Retinal pigment epithelial cell (primary cell): ENCODE data around the gene ADARB2.

ENCODE experiments used
- DNase-seq: peaks from one replicate; pipeline ENCODE4 v3.0.0-alpha.2; 2010; ENCODE audit warnings: low read depth
- H3K4me3 ChIP-seq: 2 replicates; pipeline ENCODE4 v1.5.1; 2011; ENCODE audit warnings: mild to moderate bottlenecking, low read length, control low read depth, moderate library complexity
- TF ChIP-seq, protein P1 (sequence below): conservative IDR thresholded peaks from 2 replicates; pipeline ENCODE4 v1.5.1; 2011; ENCODE audit warnings: low read depth, low read length, control low read depth, inconsistent platforms

ADARB2 gene

GRCh38 chr10:1535301-1535965 is 201.9 kb downstream of the ADARB2 start:
- DNase-seq: no peak
- TF ChIP-seq, protein P1, sequence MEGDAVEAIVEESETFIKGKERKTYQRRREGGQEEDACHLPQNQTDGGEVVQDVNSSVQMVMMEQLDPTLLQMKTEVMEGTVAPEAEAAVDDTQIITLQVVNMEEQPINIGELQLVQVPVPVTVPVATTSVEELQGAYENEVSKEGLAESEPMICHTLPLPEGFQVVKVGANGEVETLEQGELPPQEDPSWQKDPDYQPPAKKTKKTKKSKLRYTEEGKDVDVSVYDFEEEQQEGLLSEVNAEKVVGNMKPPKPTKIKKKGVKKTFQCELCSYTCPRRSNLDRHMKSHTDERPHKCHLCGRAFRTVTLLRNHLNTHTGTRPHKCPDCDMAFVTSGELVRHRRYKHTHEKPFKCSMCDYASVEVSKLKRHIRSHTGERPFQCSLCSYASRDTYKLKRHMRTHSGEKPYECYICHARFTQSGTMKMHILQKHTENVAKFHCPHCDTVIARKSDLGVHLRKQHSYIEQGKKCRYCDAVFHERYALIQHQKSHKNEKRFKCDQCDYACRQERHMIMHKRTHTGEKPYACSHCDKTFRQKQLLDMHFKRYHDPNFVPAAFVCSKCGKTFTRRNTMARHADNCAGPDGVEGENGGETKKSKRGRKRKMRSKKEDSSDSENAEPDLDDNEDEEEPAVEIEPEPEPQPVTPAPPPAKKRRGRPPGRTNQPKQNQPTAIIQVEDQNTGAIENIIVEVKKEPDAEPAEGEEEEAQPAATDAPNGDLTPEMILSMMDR: no peak
- H3K4me3 ChIP-seq: no peak overlapping the region

DNA sequence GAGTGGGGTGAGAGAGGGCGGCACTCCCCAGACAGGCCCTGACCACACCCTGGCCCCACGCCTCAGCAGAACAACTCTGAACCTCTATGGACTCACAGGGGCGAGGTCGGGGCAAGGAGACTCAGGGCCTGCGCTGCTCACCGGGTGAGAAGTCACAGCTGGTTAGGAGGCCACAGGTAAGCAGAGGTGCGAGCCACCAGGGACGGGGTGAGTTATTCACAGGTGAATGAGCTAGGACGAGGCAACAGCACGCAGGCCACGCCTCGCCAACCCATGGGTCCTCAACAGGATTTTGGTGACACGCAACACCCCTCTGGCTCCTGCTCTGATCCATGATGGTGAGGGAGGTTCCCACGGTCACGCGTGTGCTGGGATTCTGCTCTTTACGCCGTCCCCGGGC is 202.5 kb downstream of the ADARB2 start:
- no peak overlapping the region for H3K4me3 ChIP-seq
- DNase-seq: no peak
- TF ChIP-seq, protein P1: no peak

DNA sequence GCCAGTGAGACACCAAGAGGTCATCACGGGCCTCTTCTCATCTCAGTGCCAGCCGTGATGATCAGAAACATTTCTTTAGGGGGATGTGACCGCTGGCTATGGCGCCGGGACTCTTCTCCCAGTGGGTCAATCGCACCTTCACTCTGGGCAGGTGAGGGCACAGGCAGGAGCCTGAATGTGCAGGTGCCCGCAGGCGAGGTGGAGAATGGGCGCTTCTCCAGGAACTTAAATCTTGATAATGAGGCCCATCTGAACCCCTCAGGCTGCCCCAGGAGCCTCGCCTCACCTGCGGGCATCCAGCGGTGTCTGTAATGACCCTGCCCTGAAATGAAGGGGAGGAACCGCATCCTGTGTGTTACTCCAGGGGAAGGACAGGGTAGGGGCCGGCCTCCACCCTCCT is 204.7 kb downstream of the ADARB2 start:
- H3K4me3 ChIP-seq: no peak overlapping the region
- DNase-seq: no peak
- TF ChIP-seq, protein P1: no peak

DNA sequence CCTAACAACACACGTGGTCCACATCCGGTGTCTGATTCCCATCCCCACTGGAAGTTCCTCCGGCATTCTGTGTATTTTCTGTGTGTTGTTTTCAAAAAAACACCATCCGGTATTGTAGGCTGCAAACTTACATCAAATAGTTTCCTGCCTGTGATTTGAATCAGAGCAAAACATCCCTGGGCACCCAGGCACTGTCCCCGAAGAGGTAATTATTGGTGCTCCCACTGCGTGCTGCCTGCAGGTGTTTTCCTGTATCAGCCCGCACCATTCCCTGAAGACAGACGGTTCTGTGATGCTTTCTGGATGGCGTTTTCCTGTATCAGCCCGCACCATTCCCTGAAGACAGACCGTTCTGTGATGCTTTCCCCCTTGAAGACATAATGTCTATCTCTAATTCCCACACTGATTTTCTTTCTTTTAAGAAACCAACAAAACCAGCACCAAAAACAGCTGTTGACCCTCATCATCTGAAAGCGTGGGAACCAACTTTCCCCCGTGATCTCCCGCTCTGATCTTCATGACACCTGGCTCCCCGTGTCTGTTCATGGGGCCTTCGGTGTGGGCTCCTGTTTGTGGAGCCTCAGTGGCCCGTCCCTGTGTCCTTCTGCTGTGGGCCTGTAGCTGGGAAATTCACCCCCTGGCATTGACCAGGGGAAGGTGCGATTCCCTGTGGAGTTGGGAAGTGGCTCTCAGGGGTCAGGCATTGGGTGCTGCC is 205.3 kb downstream of the ADARB2 start:
- TF ChIP-seq, protein P1: no peak
- DNase-seq: no peak
- no peak overlapping the region for H3K4me3 ChIP-seq

DNA sequence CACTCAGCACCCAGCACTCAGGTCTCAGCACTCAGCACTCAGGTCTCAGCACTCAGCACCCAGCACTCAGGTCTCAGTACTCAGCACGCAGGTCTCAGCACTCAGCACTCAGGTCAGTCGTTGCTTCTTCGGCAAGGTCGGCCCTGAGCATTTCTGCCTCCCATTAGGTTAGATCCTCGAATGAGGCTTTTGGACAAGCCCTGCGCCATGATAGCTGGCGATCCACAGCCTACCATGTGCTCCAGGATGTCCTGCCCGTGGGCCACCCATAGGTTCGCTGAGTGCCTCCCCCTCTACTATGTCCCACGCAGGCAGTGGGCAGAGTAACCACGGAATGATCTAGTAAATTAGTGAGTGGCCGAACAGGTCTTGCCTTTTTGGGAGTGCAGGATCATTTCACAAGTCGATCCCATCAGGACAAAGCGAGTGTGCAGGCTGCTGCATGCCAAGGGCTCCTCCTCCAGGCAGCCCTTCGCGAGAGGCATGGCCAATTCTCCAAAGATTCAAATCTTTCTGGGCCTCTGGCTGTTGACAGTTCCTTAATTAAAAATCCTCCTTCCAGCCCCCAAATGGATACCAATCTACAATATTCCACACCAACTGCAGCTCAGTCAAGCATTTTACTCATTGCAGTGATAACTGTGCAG is 206.3 kb downstream of the ADARB2 start:
- TF ChIP-seq, protein P1: no peak
- H3K4me3 ChIP-seq: no peak overlapping the region
- no peak for DNase-seq

DNA sequence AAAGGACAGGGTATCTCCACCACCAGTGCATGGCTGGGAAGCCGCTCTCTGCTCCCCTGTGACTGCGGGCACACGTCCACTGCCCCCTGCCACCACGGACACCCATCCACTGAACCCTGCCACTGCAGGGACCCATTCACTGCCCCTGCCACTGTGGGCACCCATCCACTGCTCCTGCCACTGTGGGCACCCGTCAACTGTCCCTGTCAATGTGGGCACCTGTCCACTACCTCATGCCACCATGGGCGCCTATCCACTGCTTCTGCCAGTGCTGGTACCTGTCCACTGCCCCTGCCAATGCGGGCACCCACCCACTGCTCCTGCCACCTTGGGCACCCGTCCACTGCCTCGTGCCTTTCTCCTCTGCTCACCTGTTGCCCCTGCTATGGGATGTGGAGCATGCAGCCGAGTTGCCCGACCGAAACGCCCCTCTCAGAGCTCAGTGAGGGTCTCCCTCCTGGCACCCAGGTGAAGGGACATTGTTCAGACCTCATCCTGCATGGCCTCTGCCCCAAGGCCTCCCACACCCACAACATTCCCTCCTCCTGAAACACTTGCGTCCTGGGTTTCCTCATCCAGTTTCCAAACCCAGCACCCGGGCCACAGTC is 207.4 kb downstream of the ADARB2 start:
- H3K4me3 ChIP-seq: no peak overlapping the region
- DNase-seq: no peak
- TF ChIP-seq, protein P1: no peak

DNA sequence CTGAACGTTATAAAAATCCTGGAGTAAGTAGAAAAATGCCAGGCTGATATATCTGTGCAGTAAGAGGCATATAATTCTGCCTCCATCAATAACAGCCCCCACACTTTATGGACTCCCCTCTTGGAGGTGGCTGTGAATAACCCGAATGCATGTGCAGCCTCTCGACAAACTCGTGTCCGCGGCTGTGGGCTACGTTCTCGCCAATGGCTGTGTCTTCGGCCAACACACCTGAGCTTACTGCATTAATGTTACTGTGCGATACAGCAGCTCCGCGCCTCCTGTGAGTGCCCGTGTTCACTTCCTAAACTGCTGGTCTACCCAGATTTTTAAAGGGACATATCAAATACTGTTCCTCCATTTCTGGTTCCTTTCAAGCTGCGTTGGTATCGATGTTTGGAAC is 209.4 kb downstream of the ADARB2 start:
- TF ChIP-seq, protein P1: no peak
- DNase-seq: no peak
- no peak overlapping the region for H3K4me3 ChIP-seq
